HepG2 (cell line): ENCODE data around the gene UTP15. TPM values are rescaled to one million over a fixed set of nuclear protein-coding genes. Genes with fewer than 3 reads are reported as not detected.

Source experiments
- ATAC-seq: fragments of 200-7000 bp; cut with Tn5 transposase; 3 replicates; pipeline ENCODE4 v1.9.1; 2020; ENCODE audit warnings: mild to moderate bottlenecking, moderate library complexity
- BruUV-seq: library from RNA; stranded (reverse); fragments of 400-500 nt; replicated peaks from 2 replicates; lab custom pipeline; 2021; lab: Mats Ljungman, UMichigan
- CTCF ChIA-PET: fragments of 300-600 bp; formaldehyde crosslinking; extraction: SDS; loops from one replicate; lab custom pipeline; 2021; ENCODE audit warnings: low total read pairs, inconsistent platforms, low intra/inter-chr PET ratio; lab: Yijun Ruan, JAX
- POLR2A ChIA-PET: fragments of 350-600 bp; sonication (Branson Sonifier 250); formaldehyde crosslinking; loops from one replicate; lab custom pipeline; 2020; ENCODE audit warnings: antibody characterized with exemption, inconsistent platforms; lab: Yijun Ruan, JAX
- DNase-seq: peaks from one replicate; pipeline ENCODE4 v3.0.0-alpha.2; 2015; ENCODE audit warnings: low spot score
- FAIRE-seq: peaks from 3 replicates; lab custom pipeline; 2011; peaks lifted over from hg19 to GRCh38; lab: Jason Lieb, UNC
- H2AFZ ChIP-seq: one replicate; pipeline ENCODE4 v1.6.1; 2011; ENCODE audit warnings: low read length, inconsistent platforms
- H3K27ac ChIP-seq: fragments of 300-600 bp; 3 replicates; pipeline ENCODE4 v1.8.0; 2011; ENCODE audit warnings: mixed run types, mild to moderate bottlenecking, mixed read lengths, low read length, inconsistent platforms; ENCODE audit not compliant: insufficient read depth; ENCODE audit errors: extremely low read length
- H3K27me3 ChIP-seq, 2 experiments: fragments of 200-600 bp in 1 of 2; 2 replicates in 1 of 2; 3 replicates in 1 of 2; pipeline versions ENCODE4 v1.6.0 to v1.8.0; 2011; ENCODE audit warnings: low read length in 2 of 2, mild to moderate bottlenecking in 2 of 2, moderate library complexity in 2 of 2, inconsistent platforms in 1 of 2; ENCODE audit not compliant: insufficient read depth in 2 of 2, control insufficient read depth in 1 of 2
- H3K36me3 ChIP-seq, 2 experiments: fragments of 200-600 bp in 1 of 2; replicated peaks in 1 of 2; 2 replicates in 1 of 2; 3 replicates in 1 of 2; pipeline versions ENCODE4 v1.5.1 to v1.8.0; 2011; ENCODE audit warnings: low read length in 2 of 2, inconsistent platforms in 1 of 2; ENCODE audit not compliant: insufficient read depth in 2 of 2, control insufficient read depth in 1 of 2
- H3K4me1 ChIP-seq: 2 replicates; pipeline ENCODE4 v1.5.1; 2012; ENCODE audit warnings: low read length, inconsistent platforms; ENCODE audit not compliant: insufficient read depth
- H3K4me2 ChIP-seq: 2 replicates; pipeline ENCODE4 v1.6.0; 2011; ENCODE audit warnings: low read depth, low read length, inconsistent platforms
- H3K4me3 ChIP-seq, 3 experiments: fragments of 200-600 bp in 1 of 3; sonication (generic), shearing (Covaris generic) in 1 of 3; replicated peaks in 1 of 3; 2 replicates each; pipeline ENCODE4 v1.5.1; 2011 to 2016; ENCODE audit warnings: low read length in 3 of 3, inconsistent platforms in 2 of 3, low read depth in 2 of 3, mild to moderate bottlenecking in 2 of 3, control low read depth in 1 of 3, mixed read lengths in 1 of 3; ENCODE audit not compliant: insufficient read depth in 1 of 3
- H3K79me2 ChIP-seq: one replicate; pipeline ENCODE4 v1.6.1; 2011; ENCODE audit warnings: low read length, inconsistent platforms; ENCODE audit not compliant: insufficient read depth
- H3K9ac ChIP-seq: 2 replicates; pipeline ENCODE4 v1.6.0; 2011; ENCODE audit warnings: mild to moderate bottlenecking, low read depth, low read length, inconsistent platforms; ENCODE audit not compliant: insufficient read depth
- H3K9me3 ChIP-seq: 2 replicates; pipeline ENCODE4 v1.5.1; 2012; ENCODE audit warnings: mild to moderate bottlenecking, low read length
- H4K20me1 ChIP-seq: 2 replicates; pipeline ENCODE4 v1.6.0; 2011; ENCODE audit warnings: inconsistent platforms, mild to moderate bottlenecking, low read length, moderate library complexity; ENCODE audit not compliant: insufficient read depth
- AHDC1 ChIP-seq: sonication (generic); formaldehyde crosslinking; IDR thresholded peaks from 2 replicates; pipeline ENCODE4 v1.5.1; 2020; ENCODE audit warnings: mild to moderate bottlenecking, missing genetic modification reagents, borderline replicate concordance
- CENPX ChIP-seq: sonication (generic); formaldehyde crosslinking; IDR thresholded peaks from 2 replicates; pipeline ENCODE4 v1.9.0; 2021; ENCODE audit warnings: mild to moderate bottlenecking, missing genetic modification reagents, moderate library complexity
- DZIP1 ChIP-seq: sonication (generic); formaldehyde crosslinking; IDR thresholded peaks from 2 replicates; pipeline ENCODE4 v1.5.0; 2020; ENCODE audit warnings: mild to moderate bottlenecking, missing genetic modification reagents
- ERF ChIP-seq: IDR thresholded peaks from 2 replicates; pipeline ENCODE4 v1.6.1; 2018; ENCODE audit warnings: missing biosample characterization, missing genetic modification reagents
- GZF1 ChIP-seq: sonication (generic); formaldehyde crosslinking; IDR thresholded peaks from 2 replicates; pipeline ENCODE4 v1.5.1; 2020; ENCODE audit warnings: mild to moderate bottlenecking, missing genetic modification reagents
- RBFOX2 ChIP-seq: fragments of 200-400 bp; formaldehyde crosslinking; IDR thresholded peaks from 2 replicates; pipeline ENCODE4 v1.6.1; 2017; ENCODE audit warnings: low read depth, mild to moderate bottlenecking, low read length
- SRSF4 ChIP-seq: fragments of 200-400 bp; formaldehyde crosslinking; IDR thresholded peaks from one replicate; pipeline ENCODE4 v1.6.1; 2018; ENCODE audit warnings: mild to moderate bottlenecking, low read depth, low read length, moderate library complexity; ENCODE audit not compliant: poor library complexity, severe bottlenecking
- TAF1 ChIP-seq: sonication (generic); formaldehyde crosslinking; IDR thresholded peaks from 2 replicates; pipeline ENCODE4 v1.4.0; 2020; ENCODE audit warnings: missing genetic modification reagents
- TGIF2 ChIP-seq: IDR thresholded peaks from 2 replicates; pipeline ENCODE4 v1.6.1; 2016; ENCODE audit warnings: control low read depth, missing compliant biosample characterization
- THYN1 ChIP-seq: sonication (generic); formaldehyde crosslinking; IDR thresholded peaks from 2 replicates; pipeline ENCODE4 v1.8.1; 2023; ENCODE audit warnings: low read depth, mild to moderate bottlenecking, moderate library complexity, missing genetic modification reagents, borderline replicate concordance
- ZNF317 ChIP-seq: sonication (generic); formaldehyde crosslinking; IDR thresholded peaks from 2 replicates; pipeline ENCODE4 v1.5.0; 2020; ENCODE audit warnings: mild to moderate bottlenecking, missing genetic modification reagents
- ZNF468 ChIP-seq: sonication (generic); formaldehyde crosslinking; IDR thresholded peaks from 2 replicates; pipeline ENCODE4 v1.8.0; 2022; ENCODE audit warnings: mild to moderate bottlenecking, moderate library complexity, missing genetic modification reagents
- ZNF503 ChIP-seq: sonication (generic); formaldehyde crosslinking; IDR thresholded peaks from 2 replicates; pipeline ENCODE4 v1.4.0; 2020; ENCODE audit warnings: missing genetic modification reagents
- WGBS: methylation state at CpG from one replicate; pipeline ENCODE4 v1.1.6; 2017; ENCODE audit warnings: low lambda C conversion rate; 5-methylcytosine and 5-hydroxymethylcytosine counted together
- in situ Hi-C: cut with HindIII; loops from 2 replicates; pipeline ENCODE4 v1.10.0; 2017; ENCODE audit warnings: low pct_unique_long_range_greater_than_20kb; ENCODE audit not compliant: extremely low pct_ligation_motif_present
- intact Hi-C: fragments of 100-400 bp; cut with micrococcal nuclease; formaldehyde crosslinking; loops from one replicate; pipeline ENCODE4 v1.10.0; 2022; ENCODE audit not compliant: unreplicated experiment
- polyA plus RNA-seq, 8 experiments: library from polyadenylated mRNA; depleted of rRNA in 3 of 8; stranded (reverse) in 7 of 8; unstranded in 1 of 8; fragments of >200 nt; fragmentation: Illumina TruSeq in 4 of 8; extraction: Trizol in 4 of 8; gene quantifications; 2 replicates each; pipeline versions ENCODE4 v1.2.1 to v1.2.3, GENCODE V29; 2011 to 2016; ENCODE audit warnings: low read depth in 4 of 8, missing spikeins in 1 of 8, mixed read lengths in 1 of 8; ENCODE audit not compliant: insufficient read depth in 1 of 8
- total RNA-seq, 5 experiments: library from RNA; depleted of rRNA; stranded (reverse); fragments of >200 nt; fragmentation: Illumina TruSeq; extraction: Trizol; gene quantifications; 2 replicates each; pipeline ENCODE4 v1.2.3, GENCODE V29; 2016; ENCODE audit warnings: low read depth in 1 of 5
- TF ChIP-seq, protein P1 (sequence below): sonication (generic); formaldehyde crosslinking; IDR thresholded peaks from 2 replicates; pipeline ENCODE4 v1.4.0; 2020; ENCODE audit warnings: mild to moderate bottlenecking, missing genetic modification reagents

The UTP15 gene
- total and polyA plus RNA-seq, 2 of the 13 experiments (the other 11 are each of a cell fraction or from before 2014, with no cell fraction given) = 7.3 to 35.8 TPM

DNA sequence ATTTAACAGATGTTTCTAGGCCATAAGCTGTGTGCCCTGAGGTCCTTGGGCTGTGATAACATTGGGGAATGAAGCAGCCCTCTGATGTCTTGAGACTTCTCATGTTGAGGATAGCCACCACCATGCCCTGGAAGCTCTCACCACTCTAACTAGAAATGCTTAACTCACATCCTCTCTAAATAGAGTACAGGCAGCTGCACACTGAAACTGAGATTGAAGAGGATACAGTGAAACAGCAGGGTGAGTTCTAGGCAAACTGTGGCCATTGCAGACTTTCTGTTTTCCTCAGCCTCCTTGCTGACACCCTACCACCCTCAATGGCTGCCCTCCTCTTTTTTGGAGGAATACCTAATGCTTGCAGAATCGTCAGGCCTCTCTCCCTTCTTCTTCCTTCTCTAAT, 22.4 kb downstream of the UTP15 start:
- no peaks in the 10 kb centered on the region for H4K20me1 ChIP-seq
- no peak for DNase-seq
- TF ChIP-seq GZF1 (no peak), AHDC1 (no peak), TGIF2 (no peak), DZIP1 (CRISPR knock-in tag) (no peak), THYN1 (CRISPR knock-in tag) (no peak), TAF1 (no peak), ZNF503 (CRISPR knock-in tag) (no peak), RBFOX2 (no peak), ZNF317 (no peak), CENPX (CRISPR knock-in tag) (no peak), ZNF468 (CRISPR knock-in tag) (no peak), SRSF4 (no peak), ERF (CRISPR knock-in tag) (no peak)
- TF ChIP-seq, protein P1, sequence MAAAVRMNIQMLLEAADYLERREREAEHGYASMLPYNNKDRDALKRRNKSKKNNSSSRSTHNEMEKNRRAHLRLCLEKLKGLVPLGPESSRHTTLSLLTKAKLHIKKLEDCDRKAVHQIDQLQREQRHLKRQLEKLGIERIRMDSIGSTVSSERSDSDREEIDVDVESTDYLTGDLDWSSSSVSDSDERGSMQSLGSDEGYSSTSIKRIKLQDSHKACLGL (CRISPR knock-in tag) = no peak

More for the DNA sequence above, 22.4 kb downstream of the UTP15 start:
- H2AFZ ChIP-seq = no peak overlapping the region
- H3K27me3 ChIP-seq = no peaks in the 10 kb centered on the region; a peak in 1 of 5 replicates
- no peaks in the 10 kb centered on the region for H3K79me2 ChIP-seq
- ChIA-PET CTCF (no interaction called here), POLR2A (no interaction called here)
- H3K27ac ChIP-seq = no peak overlapping the region
- no peak overlapping the region for H3K4me3 ChIP-seq
- H3K9me3 ChIP-seq = no peaks in the 10 kb centered on the region
- no peak overlapping the region for H3K4me2 ChIP-seq
- 45% methylated on average over 1 of the region's 1 CpG for WGBS
- no peaks in the 10 kb centered on the region for H3K36me3 ChIP-seq
- no TSS peak for BruUV-seq
- ATAC-seq (no peak), FAIRE-seq (no peak)
- in situ Hi-C loops = loop anchor here (5.0 kb wide), 1 partner anchor 204 kb away; no protein-coding TSS in a partner anchor
- no peak overlapping the region for H3K9ac ChIP-seq
- intact Hi-C loops = no loop called here
- peaks cover 9% of the 10 kb centered on the region for H3K4me1 ChIP-seq
